ENCODE measurements around the gene MTRR. TPM values are rescaled to one million over a fixed set of nuclear protein-coding genes. Genes with fewer than 3 reads are reported as not detected.

Gene MTRR
- total RNA-seq, 2 experiments from 2014 or later, result 39.1 to 49.7 TPM

DNA sequence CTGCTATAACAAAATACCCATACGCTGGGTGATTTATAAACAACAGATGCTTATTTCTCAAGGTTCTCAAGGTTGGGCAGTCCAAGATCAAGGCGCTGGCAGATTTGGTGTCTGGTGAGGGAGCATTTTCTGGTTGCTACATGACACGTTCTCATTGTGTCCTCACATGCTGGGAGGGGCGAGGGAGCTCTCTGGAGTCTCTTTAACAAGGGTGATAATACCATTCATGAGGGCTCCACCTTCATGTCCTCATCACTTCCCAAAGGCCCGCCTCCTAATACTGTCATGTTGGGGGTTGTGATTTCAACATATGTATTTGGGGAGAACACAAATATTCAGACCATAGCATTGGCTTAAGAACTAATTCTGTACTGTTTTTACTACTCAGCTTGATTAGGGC is 22.6 kb upstream of the MTRR start:
- POLR2A ChIA-PET, result no interaction called here
- no peak overlapping the region for H3K4me3 Mint-ChIP-seq
- H3K9me3 Mint-ChIP-seq (ENCODE audit: insufficient read depth), result no peaks in the 10 kb centered on the region
- DNase-seq (no peak), ATAC-seq (no peak)
- CTCF ChIA-PET, result interaction anchor here (0.9 kb wide), 1 partner anchor 11 kb away, joined by 3 read pairs; no protein-coding TSS in a partner anchor
- peaks cover 41% of the 10 kb centered on the region for H3K27me3 Mint-ChIP-seq (ENCODE audit: low read depth)
- no peak overlapping the region for H3K27ac Mint-ChIP-seq
- peaks cover 1% of the 10 kb centered on the region for H3K36me3 Mint-ChIP-seq (ENCODE audit: low read depth)
- H3K4me1 Mint-ChIP-seq (ENCODE audit: low read depth), result peaks cover 5% of the 10 kb centered on the region

DNA sequence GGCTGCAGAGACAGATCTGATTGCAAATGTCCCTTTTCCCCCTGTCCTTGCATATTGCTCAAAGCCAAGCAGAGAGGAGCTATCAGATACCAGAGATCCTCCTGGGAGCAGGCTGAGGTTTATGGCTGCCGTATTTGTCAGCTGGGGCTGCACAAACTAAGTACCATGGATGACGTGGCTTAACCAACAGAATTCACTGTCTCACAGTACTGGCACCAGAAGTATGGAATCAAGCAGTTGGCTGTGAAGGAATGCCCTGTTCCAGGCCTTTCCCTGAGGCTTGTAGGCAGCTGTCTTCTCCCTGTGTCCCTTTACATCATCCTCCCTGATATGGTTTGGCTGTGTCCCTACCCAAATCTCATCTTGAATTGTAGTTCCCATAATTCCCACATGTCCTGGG is 20.7 kb upstream of the MTRR start:
- peaks cover 19% of the 10 kb centered on the region for H3K4me1 Mint-ChIP-seq (ENCODE audit: low read depth)
- CTCF ChIA-PET, result no interaction called here

DNA sequence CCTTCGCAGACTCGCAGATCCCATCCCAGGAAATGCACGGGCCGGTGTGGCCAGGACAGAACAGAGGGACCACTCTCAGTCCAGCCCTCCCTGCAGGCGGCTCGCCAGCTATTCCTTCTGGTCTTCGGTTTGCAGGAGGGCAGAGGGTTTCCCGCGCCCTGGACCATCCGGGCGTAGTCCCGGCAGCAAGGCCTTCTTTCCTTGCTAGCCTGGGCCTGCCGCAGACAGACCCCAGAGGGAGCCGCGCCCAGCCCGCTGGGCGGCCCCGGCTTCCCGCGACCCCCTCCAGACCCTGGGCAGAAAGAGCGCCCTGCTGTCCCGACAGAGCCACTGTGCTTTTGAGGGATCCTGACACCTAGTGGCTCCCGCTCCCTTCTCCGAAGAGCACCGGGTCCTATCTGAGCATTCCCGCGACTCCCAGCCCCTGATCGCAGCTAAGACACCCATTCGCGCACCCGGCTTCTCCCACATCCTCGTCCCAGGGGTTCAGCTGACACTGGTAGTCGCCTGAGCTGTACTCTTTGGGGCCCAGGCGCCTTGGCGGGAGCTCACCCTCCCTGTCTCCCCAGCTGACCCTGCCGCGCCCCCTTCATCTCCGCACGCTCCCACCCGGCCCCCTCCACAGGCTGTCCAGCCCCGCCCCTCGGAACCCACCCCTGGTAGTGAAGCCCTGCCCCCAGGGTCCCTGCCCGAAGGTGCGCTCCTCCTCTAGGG is 19.1 kb upstream of the MTRR start:
- ChIA-PET CTCF (no interaction called here), POLR2A (no interaction called here)
- no peak for DNase-seq
- peak overlapping the region; percentile 39 for H3K4me3 Mint-ChIP-seq
- H3K9me3 Mint-ChIP-seq (ENCODE audit: insufficient read depth), result no peaks in the 10 kb centered on the region
- H3K36me3 Mint-ChIP-seq (ENCODE audit: low read depth), result peaks cover 1% of the 10 kb centered on the region
- no peak overlapping the region for H3K27ac Mint-ChIP-seq
- peak; percentile 45 for ATAC-seq
- peaks cover 19% of the 10 kb centered on the region for H3K4me1 Mint-ChIP-seq (ENCODE audit: low read depth)
- peaks cover 27% of the 10 kb centered on the region for H3K27me3 Mint-ChIP-seq (ENCODE audit: low read depth)

More for the DNA sequence above, 20.7 kb upstream of the MTRR start:
- Mint-ChIP-seq H3K4me3 (no peak overlapping the region), H3K9me3 (ENCODE audit: insufficient read depth) (no peaks in the 10 kb centered on the region), H3K27ac (no peak overlapping the region), H3K36me3 (ENCODE audit: low read depth) (peaks cover 1% of the 10 kb centered on the region), H3K27me3 (ENCODE audit: low read depth) (peaks cover 39% of the 10 kb centered on the region)
- POLR2A ChIA-PET, result no interaction called here
- no peak for ATAC-seq
- no peak for DNase-seq

DNA sequence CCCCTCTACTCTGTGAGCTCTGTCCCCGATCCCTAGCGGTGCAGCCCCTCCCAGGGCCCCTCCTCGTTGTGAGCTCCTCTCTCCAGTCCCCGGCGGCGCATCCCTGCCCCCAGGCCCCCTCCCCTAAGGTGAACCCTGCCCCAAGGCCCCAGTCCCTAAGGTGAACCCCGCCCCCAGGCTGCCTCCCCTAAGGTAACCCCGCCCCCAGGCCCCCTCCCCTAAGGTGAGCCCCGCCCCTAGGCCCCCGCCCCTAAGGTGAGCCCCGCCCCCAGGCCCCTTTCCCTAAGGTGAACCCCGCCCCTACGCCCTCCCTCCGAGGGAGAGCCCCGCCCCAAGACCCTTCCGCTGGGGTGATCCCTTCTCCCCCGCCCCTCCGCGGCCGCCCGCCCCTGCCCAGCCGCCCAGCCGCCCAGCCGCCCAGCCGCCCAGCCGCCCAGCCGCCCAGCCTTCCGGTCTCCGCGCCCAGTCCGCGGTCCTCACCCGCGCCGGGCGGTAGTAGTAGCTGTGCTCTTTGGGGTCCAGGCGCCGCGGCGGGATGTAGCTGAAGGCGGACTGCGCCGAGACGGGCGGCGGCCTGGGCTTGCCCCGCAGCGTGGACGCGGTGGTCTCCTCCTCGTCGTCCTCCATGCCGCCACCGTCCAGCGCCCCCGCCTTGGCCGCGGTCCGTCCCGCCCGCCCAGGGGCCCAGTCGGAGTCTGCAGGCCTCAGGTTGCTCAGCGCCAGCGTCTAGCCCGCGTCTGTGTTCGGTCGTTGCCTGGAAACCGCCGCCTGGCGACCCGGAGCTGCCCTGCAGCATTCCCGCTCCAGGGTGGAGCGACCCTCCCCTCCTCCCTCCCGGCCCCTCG is 18.3 kb upstream of the MTRR start, which contains the start of gene CFAP90:
Gene CFAP90 (minus strand): TSS at position 739 of the 845 bp plus-strand sequence. CDS start 112 bp downstream, at position 627.
- H3K27ac Mint-ChIP-seq, result no peak within 1 kb of the TSS
- H3K9me3 Mint-ChIP-seq (ENCODE audit: insufficient read depth), result no peaks in the 10 kb centered on the region
- POLR2A ChIA-PET, result no interaction called here
- H3K4me1 Mint-ChIP-seq (ENCODE audit: low read depth), result peaks cover 19% of the 10 kb centered on the region
- DNase-seq, result no peak
- H3K4me3 Mint-ChIP-seq, result peak within 1 kb of the TSS; percentile 60
- ATAC-seq, result peak; percentile 38
- peaks cover 24% of the 10 kb centered on the region for H3K27me3 Mint-ChIP-seq (ENCODE audit: low read depth)
- CTCF ChIA-PET, result no interaction called here
- peaks cover 1% of the 10 kb centered on the region for H3K36me3 Mint-ChIP-seq (ENCODE audit: low read depth)

DNA sequence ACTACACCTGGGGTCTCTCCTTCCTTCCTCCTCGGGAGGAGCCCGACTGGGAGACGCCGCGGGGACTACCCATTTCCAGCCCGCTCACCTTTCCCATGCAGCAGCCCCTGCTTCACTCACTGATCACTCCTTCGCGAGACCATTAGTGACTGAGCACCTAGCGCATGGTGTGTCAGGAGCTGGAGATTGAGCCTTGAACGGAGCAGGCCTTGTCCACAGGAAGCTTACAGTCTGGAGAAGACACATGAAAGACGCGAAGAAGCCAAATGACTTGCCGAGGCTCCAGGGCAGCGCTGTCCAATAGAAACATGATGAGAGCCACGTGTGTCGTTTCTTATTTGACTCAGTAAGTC is 17.7 kb upstream of the MTRR start:
- ChIA-PET CTCF (no interaction called here), POLR2A (no interaction called here)
- ATAC-seq, result no peak
- Mint-ChIP-seq H3K9me3 (ENCODE audit: insufficient read depth) (no peaks in the 10 kb centered on the region), H3K4me1 (ENCODE audit: low read depth) (peaks cover 19% of the 10 kb centered on the region), H3K27ac (no peak overlapping the region), H3K4me3 (peak overlapping the region; percentile 60), H3K27me3 (ENCODE audit: low read depth) (peaks cover 24% of the 10 kb centered on the region), H3K36me3 (ENCODE audit: low read depth) (peaks cover 1% of the 10 kb centered on the region)
- no peak for DNase-seq

DNA sequence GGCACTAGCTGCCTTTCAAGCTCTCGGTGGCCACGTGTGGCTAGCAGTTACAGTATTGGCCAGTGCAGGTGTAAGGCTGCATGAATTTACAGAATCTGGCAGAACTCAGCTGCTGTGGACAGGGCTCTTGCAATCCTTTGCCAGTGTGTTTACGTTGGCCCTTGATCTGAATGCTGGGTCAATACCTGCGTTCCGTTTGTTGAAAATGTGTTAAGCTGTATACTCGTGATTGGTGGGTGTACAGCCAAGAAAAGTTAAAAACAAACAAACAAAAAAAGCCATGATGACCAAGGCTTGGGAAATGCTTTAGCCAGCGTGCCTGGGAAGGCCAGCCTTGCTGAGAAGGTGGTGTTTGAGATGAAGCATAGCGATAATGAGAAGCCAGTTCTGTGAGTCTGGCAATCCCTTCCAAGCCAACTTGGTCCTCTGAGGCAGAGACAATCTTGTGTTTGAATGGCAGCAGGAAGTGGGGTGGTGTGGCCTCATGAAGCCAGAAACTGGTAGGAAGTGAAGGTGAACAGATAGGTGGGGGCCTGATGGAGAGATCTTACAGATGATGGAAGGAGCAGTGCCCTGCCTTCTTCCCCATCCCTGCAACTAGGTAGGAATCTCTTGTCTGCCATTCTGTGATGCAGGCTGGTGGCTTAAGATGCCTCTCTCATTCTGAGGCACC is 17.2 kb upstream of the MTRR start:
- Mint-ChIP-seq H3K9me3 (ENCODE audit: insufficient read depth) (no peaks in the 10 kb centered on the region), H3K4me3 (peak overlapping the region; percentile 3), H3K27me3 (ENCODE audit: low read depth) (peaks cover 24% of the 10 kb centered on the region), H3K27ac (no peak overlapping the region), H3K36me3 (ENCODE audit: low read depth) (peaks cover 1% of the 10 kb centered on the region), H3K4me1 (ENCODE audit: low read depth) (peaks cover 19% of the 10 kb centered on the region)
- ChIA-PET POLR2A (no interaction called here), CTCF (no interaction called here)
- DNase-seq, result peak; percentile 52
- peak; percentile 37 for ATAC-seq

DNA sequence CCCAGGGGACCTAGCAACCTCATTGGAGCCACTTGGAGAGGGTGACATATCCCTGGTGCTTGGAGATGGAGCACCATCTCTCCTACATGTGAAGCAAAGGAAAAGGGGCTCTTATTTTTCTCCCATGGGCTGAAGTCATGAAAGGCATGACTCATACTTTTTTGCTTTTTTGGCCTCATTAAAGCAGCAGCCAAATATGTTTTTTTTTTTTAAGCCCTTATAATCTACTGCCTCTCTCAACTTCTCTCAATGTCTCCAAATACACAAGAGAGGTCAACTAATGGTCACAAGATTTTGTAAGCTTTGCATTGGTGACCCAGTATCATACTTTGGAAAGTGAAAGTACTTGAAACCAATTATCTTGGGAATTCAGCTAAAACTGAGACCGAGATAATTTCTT is 16.4 kb upstream of the MTRR start:
- ChIA-PET CTCF (no interaction called here), POLR2A (no interaction called here)
- ATAC-seq, result no peak
- Mint-ChIP-seq H3K36me3 (ENCODE audit: low read depth) (peaks cover 3% of the 10 kb centered on the region), H3K4me1 (ENCODE audit: low read depth) (peaks cover 23% of the 10 kb centered on the region), H3K9me3 (ENCODE audit: insufficient read depth) (no peaks in the 10 kb centered on the region), H3K4me3 (no peak overlapping the region), H3K27ac (no peak overlapping the region), H3K27me3 (ENCODE audit: low read depth) (peaks cover 24% of the 10 kb centered on the region)
- DNase-seq, result no peak

DNA sequence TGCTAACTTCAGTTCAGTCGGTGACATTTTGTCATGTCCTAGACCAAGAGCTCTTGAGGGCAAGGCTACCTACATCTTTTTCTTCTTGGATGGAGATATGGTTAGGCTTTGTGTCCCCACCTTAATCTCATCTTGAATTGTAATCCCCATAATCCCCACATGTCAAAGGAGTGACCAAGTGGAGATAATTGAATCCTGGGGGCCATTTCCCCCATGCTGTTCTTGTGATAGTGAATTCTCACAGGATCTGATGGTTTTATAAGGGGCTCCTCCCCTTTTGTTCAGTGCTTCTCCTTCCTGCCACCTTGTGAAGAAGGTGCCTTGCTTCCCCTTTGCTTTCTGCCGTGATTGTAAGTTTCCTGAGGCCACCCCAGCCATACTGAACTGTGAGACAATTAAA is 16.0 kb upstream of the MTRR start:
- Mint-ChIP-seq H3K36me3 (ENCODE audit: low read depth) (peaks cover 5% of the 10 kb centered on the region), H3K4me3 (no peak overlapping the region), H3K27ac (no peak overlapping the region), H3K9me3 (ENCODE audit: insufficient read depth) (no peaks in the 10 kb centered on the region), H3K27me3 (ENCODE audit: low read depth) (peaks cover 22% of the 10 kb centered on the region), H3K4me1 (ENCODE audit: low read depth) (peaks cover 27% of the 10 kb centered on the region)
- DNase-seq (no peak), ATAC-seq (no peak)
- POLR2A ChIA-PET, result no interaction called here
- CTCF ChIA-PET, result no interaction called here

DNA sequence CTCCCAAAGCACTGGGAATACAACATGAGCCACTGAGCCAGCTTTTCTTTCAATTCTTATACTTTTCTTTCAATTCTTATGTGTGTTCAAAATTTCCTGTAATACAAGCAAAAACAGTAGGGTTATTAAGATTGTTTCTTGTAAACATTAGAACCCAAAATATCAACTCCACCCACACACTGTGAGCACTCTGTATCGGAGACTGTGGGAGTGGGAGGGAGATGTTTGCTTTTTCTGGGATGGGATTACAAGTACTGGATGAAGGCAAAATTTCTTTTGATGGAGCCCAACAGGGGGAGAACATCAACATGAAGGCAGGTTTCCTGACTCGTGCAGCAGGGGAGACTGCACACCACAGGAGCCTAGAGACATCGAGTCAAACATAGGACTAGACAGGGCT is 13.3 kb upstream of the MTRR start:
- ChIA-PET CTCF (interaction anchor here (1.2 to 1.3 kb wide), 3 partner anchors 21 to 1036 kb away, joined by 3 read pairs; no protein-coding TSS in a partner anchor), POLR2A (no interaction called here)
- H3K27ac Mint-ChIP-seq, result no peak overlapping the region

DNA sequence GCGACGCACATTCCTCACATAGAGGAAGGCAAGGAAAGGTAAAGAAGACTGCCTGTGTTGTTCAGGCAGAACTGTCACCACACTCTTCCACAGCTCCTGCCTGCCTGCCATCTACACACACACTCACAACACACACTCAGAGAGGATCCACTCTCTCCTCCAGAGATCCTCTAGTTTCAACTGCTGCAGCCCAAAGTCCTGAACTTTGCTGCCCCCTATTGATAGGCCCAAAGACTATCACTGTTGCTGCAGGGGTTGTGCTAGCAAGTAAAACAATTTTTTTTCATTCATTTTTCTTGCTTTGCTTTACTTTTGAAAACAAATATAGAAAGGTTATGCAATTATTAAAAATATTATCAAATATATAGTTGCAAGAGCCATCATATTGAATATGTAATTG is 12.1 kb upstream of the MTRR start:
- peak; percentile 69 for ATAC-seq

More for the DNA sequence above, 13.3 kb upstream of the MTRR start:
- Mint-ChIP-seq H3K9me3 (ENCODE audit: insufficient read depth) (no peaks in the 10 kb centered on the region), H3K27me3 (ENCODE audit: low read depth) (peaks cover 5% of the 10 kb centered on the region), H3K4me1 (ENCODE audit: low read depth) (peaks cover 35% of the 10 kb centered on the region), H3K36me3 (ENCODE audit: low read depth) (peaks cover 19% of the 10 kb centered on the region), H3K4me3 (no peak overlapping the region)
- ATAC-seq, result no peak
- no peak for DNase-seq

DNA sequence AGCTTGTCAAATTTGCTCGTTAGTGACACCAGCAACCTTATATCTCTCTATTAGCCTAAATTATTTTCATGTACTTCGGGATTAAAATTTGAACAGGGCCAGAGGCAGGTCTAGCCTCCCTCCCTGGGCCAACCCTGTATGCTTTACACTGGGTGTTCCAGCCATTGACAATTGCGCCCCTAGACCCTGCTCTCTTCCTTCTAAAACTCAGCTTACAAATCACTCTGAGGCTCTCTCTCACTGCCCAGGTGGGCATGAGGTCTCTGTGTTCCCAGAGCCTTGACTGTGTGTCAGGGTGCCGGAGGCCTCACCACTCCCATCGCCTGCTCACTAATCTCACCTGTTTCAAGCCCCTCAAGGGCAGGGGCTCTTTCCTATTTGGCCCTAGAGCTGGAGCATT is 11.6 kb upstream of the MTRR start:
- Mint-ChIP-seq H3K27me3 (ENCODE audit: low read depth) (peaks cover 2% of the 10 kb centered on the region), H3K9me3 (ENCODE audit: insufficient read depth) (no peaks in the 10 kb centered on the region), H3K4me3 (no peak overlapping the region), H3K36me3 (ENCODE audit: low read depth) (peaks cover 24% of the 10 kb centered on the region), H3K4me1 (ENCODE audit: low read depth) (peaks cover 22% of the 10 kb centered on the region), H3K27ac (no peak overlapping the region)
- no peak for DNase-seq
- CTCF ChIA-PET, result interaction anchor here (0.6 to 2.5 kb wide), 10 partner anchors 10 to 1091 kb away, joined by 3 to 19 read pairs (median 5); partner anchors contain the start of genes FASTKD3 and MTRR
- POLR2A ChIA-PET, result interaction anchor here (2.3 kb wide), 1 partner anchor 12 kb away, joined by 11 read pairs; the partner anchor contains the start of genes FASTKD3 and MTRR
- no peak for ATAC-seq

More for the DNA sequence above, 12.1 kb upstream of the MTRR start:
- peaks cover 27% of the 10 kb centered on the region for H3K4me1 Mint-ChIP-seq (ENCODE audit: low read depth)
- H3K9me3 Mint-ChIP-seq (ENCODE audit: insufficient read depth), result no peaks in the 10 kb centered on the region
- peaks cover 2% of the 10 kb centered on the region for H3K27me3 Mint-ChIP-seq (ENCODE audit: low read depth)
- POLR2A ChIA-PET, result interaction anchor here (2.3 kb wide), 1 partner anchor 12 kb away, joined by 11 read pairs; the partner anchor contains the start of genes FASTKD3 and MTRR
- no peak overlapping the region for H3K27ac Mint-ChIP-seq
- DNase-seq, result peak; percentile 54
- CTCF ChIA-PET, result interaction anchor here (0.6 to 2.5 kb wide), 6 partner anchors 11 to 1037 kb away, joined by 3 to 19 read pairs (median 6); partner anchors contain the start of genes FASTKD3 and MTRR
- no peak overlapping the region for H3K4me3 Mint-ChIP-seq
- H3K36me3 Mint-ChIP-seq (ENCODE audit: low read depth), result peaks cover 22% of the 10 kb centered on the region

Measured in activated CD8-positive, alpha-beta T cell treated with anti-CD3 and anti-CD28 coated beads, Interleukin-2, amount 10 ng/mL, durations not matched to agents 7 days and 5 days (primary cell).